SW480 (cell line): ENCODE data around the gene TMEM201.
"Not testable (repeated sequence)": the region's sequence is repeated elsewhere in the genome, so short reads cannot be mapped to it uniquely, and the experiment has no call there.

ENCODE experiments used
- DNase-seq: peaks from one replicate; pipeline ENCODE4 v3.0.0-alpha.2; 2016; ENCODE audit warnings: low spot score

The TMEM201 gene

DNA sequence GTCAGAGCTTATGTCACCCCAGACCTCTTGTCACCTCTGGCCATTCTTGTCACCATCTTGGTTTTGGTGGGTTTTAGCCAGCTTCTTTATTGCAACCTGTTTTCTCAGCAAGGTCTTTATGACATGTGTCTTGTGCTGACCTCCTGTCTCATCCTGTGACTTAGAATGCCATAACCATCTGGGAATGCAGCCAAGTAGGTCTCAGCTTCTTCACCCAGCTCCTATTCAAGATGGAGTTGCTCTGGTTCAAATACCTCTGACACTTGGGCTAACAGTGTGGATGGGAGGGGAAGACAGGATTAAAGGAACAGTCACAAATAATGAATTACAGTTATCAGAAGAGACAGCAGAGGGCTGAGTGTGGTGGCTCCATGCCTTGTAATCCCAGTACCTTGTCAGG, 32.3 kb downstream of the TMEM201 start:
- DNase-seq: no peak

- DNase-seq: no peak
Observed at GRCh38 chr1:9624081-9624480, 35.4 kb downstream of the TMEM201 start.

DNA sequence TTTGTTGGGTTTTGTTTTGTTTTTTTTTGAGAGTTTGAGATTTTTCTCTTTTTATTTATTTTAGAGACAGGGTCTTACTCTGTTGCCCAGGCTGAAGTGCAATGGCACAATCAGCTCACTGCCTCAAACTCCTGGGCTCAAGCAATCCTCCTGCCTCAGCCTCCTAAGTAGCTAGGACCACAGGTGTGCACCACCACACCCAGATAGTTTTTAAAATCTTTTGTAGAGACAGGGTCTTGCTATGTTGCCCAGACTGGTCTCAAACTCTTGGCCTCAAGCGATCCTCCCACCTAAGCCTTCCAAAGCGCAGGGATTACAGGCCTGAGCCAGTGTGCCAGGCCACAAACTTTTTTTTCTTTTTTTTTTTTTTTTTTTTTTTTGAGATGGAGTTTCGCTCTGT, 36.3 kb downstream of the TMEM201 start:
- DNase-seq: not testable (repeated sequence)

- no peak for DNase-seq
Observed at GRCh38 chr1:9626201-9626608, 37.5 kb downstream of the TMEM201 start.

GRCh38 chr1:9628541-9629444, 40.1 kb downstream of the TMEM201 start:
- no peak for DNase-seq

DNA sequence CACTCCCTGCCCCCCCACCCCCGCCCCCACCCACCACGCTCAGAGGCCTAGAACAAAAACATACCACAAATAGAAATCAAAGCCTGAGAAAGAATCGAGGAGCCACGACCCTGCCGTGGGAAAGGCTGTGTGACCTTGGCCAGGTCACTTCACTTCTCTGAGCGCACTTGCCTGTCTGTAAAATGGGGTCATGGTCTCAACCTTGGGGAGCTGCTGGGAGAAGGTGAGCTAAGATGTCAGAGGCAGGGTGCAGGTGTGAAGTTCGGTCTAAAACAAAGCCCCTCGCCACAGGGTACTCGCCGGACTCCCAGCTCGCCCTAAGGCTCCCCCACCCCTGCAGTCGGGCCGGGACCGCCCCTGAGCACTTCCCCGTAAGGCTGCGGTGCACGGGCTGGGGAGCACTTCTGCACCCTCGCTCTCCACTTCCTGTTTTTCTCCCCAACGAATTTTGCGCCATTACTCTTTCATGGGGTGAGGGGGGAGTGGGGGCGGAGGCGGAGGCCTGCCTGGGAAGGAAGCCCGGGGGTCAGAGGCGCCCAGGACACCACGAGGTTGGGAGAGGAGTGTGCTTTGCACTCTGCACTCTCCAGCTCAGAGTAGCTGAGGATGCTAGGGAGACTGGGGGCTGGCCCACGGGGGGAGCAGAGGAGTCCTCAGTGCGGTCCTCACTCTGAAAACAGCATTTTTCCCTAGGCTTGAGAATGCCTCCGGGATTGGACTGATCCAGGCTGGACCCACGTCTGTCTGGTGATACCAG, 40.9 kb downstream of the TMEM201 start:
- no peak for DNase-seq

DNA sequence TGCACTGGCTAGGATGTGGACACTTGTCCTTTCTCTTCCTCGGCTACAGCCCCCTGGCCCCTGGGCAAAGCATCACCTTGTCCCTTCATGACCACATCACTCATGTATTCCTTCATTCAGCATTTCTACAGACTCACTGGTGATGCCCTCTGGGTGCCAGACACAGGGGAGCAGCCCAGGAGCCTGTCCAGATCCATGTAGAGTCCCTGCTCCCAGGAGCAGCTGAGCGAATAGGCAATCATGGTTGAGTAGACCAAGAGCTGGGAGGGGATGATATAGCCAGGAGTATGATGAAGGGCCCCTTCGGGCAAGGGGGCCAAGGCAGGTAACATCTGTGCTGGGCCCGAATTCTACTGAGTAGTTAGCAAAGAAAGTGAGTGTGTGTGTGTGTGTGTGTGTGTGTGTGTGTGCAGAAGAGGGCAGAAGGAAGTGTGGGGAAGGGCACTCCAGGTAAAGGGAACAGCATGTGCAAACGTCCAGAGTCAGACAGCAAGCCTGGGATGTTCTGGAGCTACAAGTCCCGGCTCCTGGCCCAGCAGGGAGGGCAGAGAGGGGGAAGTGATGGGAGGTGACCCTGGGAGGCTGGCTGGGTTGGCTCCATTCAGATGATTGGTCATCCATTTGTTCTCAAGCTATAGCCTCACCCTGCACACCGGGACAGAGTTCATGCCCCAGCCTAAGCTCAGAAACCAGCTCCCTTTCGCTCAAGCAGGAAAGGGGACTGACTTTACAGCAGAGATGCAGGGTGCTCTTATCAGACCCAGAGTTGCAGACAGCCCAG, 41.8 kb downstream of the TMEM201 start:
- DNase-seq: no peak

- no peak for DNase-seq
Observed at GRCh38 chr1:9631613-9632012, 42.9 kb downstream of the TMEM201 start.

GRCh38 chr1:9633493-9633892, 44.8 kb downstream of the TMEM201 start:
- no peak for DNase-seq

DNA sequence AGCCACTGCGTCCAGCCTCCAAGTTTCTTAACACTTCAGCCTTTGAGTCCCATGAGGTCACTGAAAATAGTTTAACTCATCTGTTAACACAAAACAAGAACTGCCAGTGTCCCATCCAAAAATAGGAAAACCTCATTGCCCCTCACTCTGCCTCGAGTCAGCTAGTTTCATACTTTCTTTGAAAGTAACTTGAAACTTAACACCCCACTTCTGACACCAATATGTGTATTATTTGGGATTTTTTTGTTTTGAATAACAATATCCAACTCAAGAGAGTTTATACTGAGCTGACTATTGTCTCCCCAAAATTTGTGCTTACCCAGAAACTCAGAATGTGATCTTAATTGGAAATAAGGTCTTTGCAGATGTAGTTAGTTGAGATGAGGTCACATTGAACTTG, 45.9 kb downstream of the TMEM201 start:
- no peak for DNase-seq

DNA sequence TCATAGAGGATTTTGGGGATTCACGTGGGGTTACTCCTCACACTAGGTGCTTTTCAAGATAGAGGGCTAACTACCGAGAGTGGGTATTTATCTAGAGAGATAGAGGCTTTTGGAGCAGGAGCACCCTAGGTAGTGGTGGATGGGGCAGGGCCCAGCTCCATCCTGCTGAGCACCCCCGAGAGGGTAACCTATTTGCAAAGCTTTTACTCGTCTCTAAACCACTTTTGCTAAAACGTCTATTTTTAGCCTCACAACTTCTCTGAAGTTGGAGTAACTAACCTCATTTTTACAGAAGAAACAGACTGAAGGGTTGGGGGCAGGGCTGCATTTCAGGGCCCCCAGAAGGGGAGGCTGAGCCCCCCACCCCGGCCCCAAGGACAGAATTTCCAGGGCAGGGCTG, 50.5 kb downstream of the TMEM201 start:
- no peak for DNase-seq

- no peak for DNase-seq
Observed at GRCh38 chr1:9643351-9644256, 54.9 kb downstream of the TMEM201 start.

GRCh38 chr1:9646037-9646436, 57.3 kb downstream of the TMEM201 start:
- no peak for DNase-seq

- DNase-seq: no peak
Observed at GRCh38 chr1:9648171-9648570, 59.5 kb downstream of the TMEM201 start.

DNA sequence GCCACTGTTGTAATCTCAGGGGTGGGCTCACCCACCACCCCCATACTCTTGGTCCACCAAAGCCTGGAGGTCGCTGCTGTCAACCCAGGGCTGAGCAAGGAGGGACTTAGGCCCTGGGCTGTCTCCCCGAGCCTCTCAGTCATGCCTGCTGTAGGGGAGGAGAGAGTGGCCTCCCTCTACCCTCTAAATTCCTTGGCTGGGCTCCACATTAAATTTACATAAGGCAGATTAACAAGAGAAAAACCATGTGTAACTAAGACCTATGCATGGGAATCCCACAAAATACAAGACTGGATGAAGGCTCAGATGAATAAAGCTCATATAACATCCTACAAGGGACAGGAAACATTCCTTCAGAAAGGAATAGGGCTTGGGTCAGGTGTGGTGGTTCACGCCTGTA, 61.1 kb downstream of the TMEM201 start:
- no peak for DNase-seq

DNA sequence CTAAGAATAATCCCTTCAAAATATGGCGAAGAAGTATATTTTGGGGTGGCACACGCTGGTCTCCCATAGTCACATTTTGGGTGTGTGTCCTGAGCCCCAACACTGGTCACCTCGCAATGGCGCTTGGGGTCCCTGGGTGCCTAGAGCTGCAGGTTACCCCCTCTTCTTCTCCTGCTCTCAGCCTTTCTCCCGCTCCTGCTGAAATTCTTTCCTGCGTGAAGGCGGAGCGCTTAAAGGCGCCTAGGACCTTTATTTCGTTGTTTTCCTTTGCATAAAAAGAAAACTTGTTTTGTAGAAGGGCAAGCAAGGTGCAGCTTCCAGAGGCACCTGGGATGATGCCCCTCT, 62.5 kb downstream of the TMEM201 start:
- DNase-seq: no peak

DNA sequence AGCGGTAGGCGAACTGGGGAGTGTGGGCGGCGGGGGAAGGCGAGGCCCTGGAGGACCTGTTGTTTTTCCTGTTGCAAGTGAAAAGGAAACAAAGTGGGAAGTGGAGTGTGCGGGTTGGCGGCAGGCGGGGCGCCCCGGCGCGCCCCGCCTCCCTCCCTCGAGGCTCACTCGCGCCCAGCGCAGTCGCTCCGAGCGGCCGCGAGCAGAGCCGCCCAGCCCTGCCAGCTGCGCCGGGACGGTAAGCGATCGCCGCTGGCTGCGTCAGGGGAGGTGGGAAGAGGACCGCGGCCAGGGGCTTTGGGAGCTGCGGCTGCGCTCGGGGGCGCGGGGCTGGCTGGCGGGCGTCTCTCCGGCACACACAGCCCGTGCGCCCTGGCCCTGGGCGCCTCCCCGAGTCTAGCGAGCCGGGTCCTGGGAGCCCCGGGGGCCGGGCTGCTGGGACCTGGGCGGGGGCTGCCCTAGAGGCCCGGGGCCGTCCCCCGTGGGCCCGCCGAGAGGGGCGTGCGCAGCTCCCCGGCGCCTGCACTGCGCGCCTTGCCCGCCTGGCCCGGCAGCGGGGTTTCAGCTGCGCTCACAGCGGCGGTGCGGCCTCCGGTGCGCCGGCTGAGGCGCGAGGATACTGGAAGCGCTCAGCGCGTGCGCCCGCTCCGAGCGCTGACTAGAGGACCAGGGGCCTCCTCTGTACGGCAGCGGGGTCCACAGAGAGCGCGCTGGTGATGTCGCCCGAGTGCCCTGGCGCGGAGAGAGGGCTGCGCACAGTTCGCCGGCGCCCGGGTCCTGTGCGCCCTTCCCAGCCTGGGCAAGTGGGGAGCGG, 63.1 kb downstream of the TMEM201 start, which contains the start of gene PIK3CD:
PIK3CD (plus strand) TSS at position 167 of the 814 bp plus-strand sequence. CDS start 58,725 bp downstream, outside the sequence.
- DNase-seq: no peak

DNA sequence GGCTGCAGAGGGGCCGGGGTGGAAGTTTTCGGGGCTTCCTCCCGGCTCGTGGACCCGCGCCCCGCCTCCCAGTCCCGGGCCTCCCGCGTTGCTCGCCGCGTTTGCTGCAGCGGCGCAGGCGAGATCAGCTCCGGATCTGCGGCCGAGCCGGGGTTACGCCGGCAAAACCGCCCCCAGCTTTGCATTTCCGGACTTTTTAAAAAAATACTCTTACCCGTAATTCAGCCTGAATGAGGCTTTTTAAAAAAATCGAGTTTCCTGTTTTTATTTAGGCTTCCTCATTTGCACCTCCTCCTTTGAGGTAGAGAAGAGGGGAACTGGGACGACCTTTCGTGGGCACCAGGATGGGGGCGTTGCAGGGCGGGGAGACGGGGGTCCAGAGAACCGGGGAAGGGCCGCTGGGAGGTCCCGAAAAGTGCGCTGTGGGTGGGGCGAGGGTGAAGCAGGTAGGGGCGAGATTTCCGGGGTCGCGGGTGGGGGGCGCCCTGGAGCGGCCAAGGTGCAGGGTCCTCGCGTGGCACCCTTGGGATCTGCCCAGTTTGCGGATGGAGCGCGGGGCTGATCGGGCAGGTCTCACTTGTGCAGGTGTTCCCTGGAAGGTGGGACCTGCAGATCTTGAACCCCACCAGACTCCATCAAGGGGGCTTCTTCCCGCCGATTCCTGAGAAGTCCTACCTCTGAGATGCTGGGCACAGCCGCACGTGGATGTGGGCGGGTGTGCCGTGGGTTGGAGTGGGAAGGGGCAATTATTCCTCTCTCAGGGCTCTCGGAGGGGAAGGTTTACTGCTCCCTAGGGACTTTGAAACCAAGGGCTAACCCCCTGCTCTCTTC, 63.9 kb downstream of the TMEM201 start:
- no peak for DNase-seq

- no peak for DNase-seq
Observed at GRCh38 chr1:9653210-9653490, 64.4 kb downstream of the TMEM201 start.
